ENCODE results near the gene SUSD1.
A peak's percentile ranks its signal among the peaks of the same experiment; 100 is the strongest.
"Not testable (repeated sequence)": the region's sequence is repeated elsewhere in the genome, so short reads cannot be mapped to it uniquely, and the experiment has no call there.

SUSD1 gene

DNA sequence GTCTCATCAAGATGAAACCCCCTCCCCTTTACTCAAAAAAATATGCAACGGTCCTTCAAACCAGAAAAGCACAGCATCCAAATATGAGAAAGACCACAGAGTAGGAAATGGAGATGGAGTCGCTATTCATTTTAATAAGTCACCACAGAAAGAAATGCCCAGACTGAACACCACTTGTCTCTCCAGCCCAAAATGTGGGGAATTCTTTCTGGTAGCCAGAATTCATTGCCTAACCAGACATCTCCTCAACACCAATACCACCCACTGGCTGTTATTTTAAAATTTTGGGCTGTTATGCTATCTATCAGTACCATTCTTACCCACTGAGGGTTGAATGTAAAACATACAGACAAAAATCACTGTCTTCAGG is 100.1 kb downstream of the SUSD1 start:
- H3K27ac ChIP-seq: peak overlapping the region in 20 of 21 experiments; percentile 0 to 93 (median 74)
- H3K4me3 ChIP-seq: no peak overlapping the region

DNA sequence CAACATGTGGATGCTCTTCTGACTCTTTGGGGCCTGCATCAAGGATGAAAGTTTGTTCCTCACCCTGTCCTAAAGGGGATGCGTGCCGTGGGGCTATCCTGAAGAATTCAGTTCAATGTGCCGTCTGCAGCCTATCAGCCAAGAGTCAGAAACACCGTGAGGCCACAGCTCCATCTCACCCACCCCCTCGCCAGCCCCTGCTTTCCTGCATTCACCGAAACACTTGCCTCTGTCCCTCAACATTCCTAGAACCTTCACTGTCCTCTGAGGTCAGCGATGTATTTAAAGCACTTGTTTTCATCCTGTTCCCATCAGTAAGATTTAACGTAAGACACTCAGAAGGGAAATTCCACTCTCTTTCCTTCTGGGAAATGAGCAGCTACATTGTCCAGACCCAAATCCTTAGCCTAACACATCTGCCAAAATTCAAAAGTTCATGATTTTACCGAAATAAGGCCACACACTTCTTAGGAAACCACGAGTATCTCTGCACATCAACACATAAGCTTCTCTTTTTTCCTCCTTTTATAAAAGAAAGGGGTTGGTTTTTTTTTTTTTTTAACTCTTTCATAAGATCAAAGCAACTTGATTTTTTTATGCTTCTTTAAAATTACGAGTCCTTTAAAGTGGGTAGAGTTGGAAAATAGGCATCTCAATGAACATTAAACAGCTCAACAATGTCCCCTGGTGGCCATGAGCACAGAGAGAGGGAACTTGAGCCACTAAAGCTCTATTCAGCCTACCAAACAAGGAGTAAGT is 100.7 kb downstream of the SUSD1 start:
- H3K4me3 ChIP-seq: no peak overlapping the region
- H3K27ac ChIP-seq: peak overlapping the region in 20 of 21 experiments; percentile 32 to 93 (median 76)

- peak overlapping the region in 20 of 21 experiments; percentile 32 to 93 (median 75) for H3K27ac ChIP-seq
- H3K4me3 ChIP-seq: not testable (repeated sequence)
These were observed 101.4 kb downstream of the SUSD1 start for GRCh38 chr9:112073639-112074173.

DNA sequence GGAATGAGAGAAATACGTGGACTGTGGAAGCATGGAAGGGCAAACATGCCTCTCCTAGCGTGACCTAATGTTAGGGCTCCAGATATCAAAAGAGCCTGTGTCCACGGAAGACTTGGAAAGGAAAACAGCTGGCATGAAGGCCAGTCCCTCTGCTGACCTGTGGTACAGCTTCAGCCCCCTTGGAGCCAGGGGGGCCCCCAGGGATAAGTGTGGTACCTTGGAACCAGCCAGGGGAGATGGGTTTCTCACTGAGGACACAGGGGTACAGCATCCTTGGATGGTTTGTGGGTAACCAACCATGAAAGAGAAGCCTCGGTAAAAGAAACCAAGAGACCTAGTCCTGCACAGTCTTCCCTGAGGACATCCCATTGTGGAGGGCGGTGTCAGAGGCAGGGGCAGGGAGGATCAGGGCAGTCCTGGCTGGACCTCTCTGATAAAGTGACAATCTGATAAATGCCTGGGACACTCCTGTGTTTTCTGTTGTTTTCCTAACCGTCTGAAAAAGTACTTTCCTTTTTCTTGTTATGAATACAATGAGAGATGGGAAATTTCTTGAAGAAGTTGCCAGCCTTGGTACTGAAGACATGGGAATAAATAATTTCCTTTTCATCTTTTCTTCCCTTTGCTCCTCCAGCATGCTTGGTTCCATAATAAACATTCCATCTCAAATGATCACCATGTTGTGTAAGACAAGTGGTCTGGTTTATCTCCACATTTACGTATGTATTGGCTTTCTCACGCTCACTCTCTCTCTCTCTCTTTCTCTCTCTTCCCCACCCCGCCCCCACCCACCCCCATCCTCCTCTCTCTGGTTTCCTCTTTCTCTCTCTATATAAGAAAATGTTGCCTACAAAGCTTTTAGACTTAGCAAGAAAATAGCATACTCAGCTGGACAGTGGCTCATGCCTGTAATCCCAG is 102.1 kb downstream of the SUSD1 start:
- peak overlapping the region in 17 of 21 experiments; percentile 41 to 93 (median 77) for H3K27ac ChIP-seq

DNA sequence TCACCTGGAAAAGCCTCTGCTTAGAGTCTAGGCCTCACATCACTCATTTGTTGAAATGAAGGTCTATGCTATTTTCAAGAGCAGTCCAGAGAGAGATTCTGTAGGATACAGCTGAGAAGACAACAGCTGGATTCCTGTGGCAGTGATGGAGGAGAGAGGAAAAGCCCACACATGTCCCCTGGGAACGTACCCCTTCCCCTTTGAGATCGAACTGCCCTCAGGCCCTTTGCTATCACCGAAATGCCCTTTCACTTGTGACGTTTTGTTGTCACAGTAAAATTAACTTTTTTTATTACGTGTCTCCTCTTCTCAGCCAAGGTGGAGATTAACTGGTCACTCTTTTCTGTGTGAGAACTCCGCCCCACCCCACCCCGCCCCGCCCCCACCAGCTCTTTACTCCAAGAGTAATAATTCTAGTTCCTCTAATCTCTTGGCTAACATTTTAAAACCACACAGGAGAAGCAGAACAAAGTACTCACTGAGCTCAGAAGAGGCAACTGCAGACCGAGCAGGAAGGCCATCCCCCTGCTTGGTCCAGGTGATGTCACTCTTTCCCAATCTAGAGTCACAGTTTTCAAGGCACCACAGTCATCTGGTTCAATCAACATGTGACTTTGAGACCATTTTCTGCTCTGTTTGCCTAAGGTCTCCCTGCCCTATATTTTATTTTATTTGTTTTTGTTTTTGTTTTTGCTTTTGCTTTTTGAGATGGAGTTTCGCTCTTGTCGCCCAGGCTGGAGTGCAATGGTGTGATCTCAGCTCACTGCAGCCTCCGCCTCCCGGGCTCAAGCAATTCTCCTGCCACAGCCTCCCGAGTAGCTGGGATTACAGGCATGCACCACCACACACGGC is 105.6 kb downstream of the SUSD1 start:
- no peak overlapping the region for H3K4me3 ChIP-seq
- peak overlapping the region in 9 of 21 experiments; percentile 12 to 67 (median 48) for H3K27ac ChIP-seq

More for the DNA sequence above, 102.1 kb downstream of the SUSD1 start:
- no peak overlapping the region for H3K4me3 ChIP-seq

DNA sequence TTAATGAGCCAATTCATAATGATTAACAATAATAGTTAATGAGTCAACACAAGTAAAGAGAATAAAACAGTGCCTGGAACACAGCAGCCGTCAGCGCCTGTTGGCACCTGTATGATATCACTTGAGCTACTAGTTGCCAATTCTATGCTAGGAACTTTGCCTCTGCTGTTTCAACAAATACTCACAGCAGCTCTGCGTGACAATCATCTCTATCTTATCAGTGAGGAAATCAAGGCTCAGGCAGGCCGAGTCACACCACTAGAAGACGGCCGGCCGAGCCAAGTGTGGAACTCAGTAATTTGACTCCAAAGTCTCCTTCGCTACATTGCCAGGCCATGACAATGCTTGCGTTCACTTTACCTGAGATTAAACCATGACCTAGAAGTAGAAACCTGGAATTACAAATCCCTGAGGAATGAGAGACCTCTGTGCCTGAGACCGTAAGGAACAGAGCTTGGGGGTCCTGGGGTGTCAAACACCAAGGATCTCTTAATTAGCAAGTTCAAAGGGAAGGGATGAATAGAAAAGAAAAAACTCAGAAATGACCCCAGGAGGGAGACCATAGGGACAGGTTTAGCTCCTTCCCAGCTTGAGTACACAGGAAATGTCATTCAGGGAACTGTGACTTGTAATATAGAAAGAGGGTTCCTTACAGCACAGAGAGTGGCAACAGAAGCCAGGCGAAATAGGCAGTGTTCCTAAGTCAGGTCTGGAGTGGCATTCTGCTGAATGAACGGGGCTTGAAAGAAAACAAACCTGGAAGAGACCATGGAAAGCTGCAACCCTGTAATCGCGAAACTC is 109.1 kb downstream of the SUSD1 start:
- Histone ChIP-seq H3K4me3 (no peak overlapping the region), H3K27ac (peak overlapping the region in 10 of 21 experiments; percentile 24 to 80 (median 53))

DNA sequence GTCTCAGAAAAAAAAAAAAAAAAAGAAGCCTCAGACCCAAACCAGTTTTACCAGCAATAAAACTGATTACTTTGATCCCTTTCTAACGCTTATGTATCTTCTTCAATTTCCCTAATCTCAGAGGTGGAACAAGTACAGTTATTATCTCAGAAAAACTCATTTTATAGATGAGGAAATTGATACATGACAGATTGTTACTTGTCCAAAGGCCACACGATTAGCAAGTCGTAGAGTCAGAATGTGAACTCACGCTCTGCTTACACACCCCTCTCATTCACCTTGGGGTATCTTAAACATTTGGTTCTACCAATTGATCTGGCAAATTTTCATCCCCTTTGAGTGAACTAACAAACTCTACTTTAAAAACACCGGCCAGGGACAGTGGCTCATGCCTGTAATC is 110.2 kb downstream of the SUSD1 start:
- Histone ChIP-seq H3K4me3 (no peak overlapping the region), H3K27ac (peak overlapping the region in 10 of 21 experiments; percentile 1 to 80 (median 52))

- Histone ChIP-seq H3K27ac (peak overlapping the region in 9 of 21 experiments; percentile 2 to 79 (median 38)), H3K4me3 (no peak overlapping the region)
These were observed 111.5 kb downstream of the SUSD1 start for GRCh38 chr9:112063586-112063985.

- no peak overlapping the region for H3K4me3 ChIP-seq
- H3K27ac ChIP-seq: peak overlapping the region in 11 of 21 experiments; percentile 2 to 88 (median 36)
These were observed 111.9 kb downstream of the SUSD1 start for GRCh38 chr9:112063151-112063550.

DNA sequence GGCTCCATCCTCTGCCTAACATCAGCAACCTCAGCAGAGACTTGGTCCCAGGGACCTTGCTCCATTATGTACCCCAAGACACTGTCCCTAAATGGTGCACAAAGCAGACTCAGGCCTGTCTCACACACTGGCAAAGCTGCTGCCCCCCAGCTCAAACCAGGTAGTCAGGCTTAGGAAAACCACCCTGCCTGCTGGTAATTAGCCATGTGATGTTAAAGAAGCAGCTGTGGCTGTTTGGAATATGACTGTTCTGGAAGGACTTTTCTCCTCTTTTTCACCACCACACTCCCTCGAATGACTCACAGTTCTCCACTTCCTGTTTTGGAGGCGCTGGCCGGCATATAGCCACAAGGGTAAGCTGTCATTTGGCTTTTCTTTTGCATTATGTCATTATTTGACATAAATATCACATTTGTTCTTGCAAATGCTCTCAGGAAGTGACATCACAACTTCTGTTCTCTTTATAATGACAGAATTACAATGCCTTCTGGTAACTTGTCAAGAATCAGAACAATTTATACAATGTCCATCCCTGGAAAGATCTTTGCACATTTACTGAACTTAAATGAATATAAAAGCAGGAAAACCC is 113.9 kb downstream of the SUSD1 start:
- Histone ChIP-seq H3K4me3 (no peak overlapping the region), H3K27ac (peak overlapping the region; percentile 25 to 88 (median 70))

- Histone ChIP-seq H3K27ac (peak overlapping the region in 19 of 21 experiments; percentile 13 to 88 (median 70)), H3K4me3 (no peak overlapping the region)
These were observed 115.2 kb downstream of the SUSD1 start for GRCh38 chr9:112059966-112060320.

DNA sequence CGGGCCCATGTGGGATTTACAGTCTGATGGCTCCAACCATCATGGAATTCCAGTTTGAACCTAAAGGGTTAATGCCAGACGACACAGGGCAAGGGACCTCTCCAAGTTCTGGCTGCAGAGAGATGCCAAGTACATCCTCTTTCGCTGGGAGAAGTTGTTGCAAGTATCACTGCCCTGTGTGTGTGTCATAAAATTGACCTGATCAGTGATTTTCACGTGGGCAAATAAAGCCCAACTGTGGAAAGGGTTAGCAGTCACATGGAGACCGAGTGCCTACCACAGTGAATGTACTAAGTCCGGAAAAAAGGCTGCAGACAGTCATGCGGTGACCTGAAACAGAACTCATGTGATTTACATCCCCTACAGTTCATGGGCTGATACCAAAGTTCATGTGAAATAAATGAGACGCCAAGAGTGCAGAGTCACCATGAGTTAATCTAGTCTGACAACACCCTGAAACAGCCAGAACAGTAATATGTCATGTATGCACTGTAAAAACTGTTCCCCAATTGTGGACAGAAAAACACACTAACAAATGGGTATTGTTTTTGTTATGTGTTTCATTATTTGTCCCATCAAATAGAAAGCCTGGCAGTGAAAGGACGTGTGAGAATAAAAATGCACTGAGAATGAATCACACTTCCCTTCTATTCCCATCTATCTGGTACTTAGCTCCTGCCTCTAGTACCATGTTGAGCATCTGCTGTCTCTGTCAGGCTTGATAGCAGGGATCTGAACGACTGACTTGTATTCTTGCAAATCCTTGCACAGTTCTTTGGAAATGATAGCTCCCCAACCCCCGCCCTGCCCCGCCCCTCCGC is 115.7 kb downstream of the SUSD1 start:
- no peak overlapping the region for H3K4me3 ChIP-seq
- H3K27ac ChIP-seq: peak overlapping the region in 18 of 21 experiments; percentile 11 to 88 (median 72)

GRCh38 chr9:112056996-112057395 is 118.1 kb downstream of the SUSD1 start:
- Histone ChIP-seq H3K27ac (peak overlapping the region in 1 of 21 experiments; percentile 12), H3K4me3 (no peak overlapping the region)

DNA sequence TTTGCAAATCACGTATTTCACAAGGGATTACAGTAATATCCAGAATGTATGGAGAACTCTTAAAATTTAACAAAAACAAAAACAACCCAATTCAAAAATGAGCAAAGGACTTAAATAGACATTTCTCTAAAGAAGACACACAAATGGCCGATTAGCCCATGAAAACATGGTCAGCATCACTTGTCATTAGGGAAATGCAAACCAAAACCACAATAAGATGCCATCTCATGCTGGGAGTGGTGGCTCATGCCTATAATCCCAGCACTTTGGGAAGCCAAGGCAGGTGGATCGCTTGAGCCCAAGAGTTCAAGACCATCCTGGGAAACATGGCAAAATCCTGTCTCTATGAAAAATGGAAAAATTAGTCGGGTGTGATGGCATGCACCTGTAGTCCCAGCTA is 120.2 kb downstream of the SUSD1 start:
- H3K27ac ChIP-seq: no peak overlapping the region
- no peak overlapping the region for H3K4me3 ChIP-seq

- peak overlapping the region in 8 of 21 experiments; percentile 6 to 77 (median 38) for H3K27ac ChIP-seq
These were observed 123.3 kb downstream of the SUSD1 start for GRCh38 chr9:112051812-112052211.

DNA sequence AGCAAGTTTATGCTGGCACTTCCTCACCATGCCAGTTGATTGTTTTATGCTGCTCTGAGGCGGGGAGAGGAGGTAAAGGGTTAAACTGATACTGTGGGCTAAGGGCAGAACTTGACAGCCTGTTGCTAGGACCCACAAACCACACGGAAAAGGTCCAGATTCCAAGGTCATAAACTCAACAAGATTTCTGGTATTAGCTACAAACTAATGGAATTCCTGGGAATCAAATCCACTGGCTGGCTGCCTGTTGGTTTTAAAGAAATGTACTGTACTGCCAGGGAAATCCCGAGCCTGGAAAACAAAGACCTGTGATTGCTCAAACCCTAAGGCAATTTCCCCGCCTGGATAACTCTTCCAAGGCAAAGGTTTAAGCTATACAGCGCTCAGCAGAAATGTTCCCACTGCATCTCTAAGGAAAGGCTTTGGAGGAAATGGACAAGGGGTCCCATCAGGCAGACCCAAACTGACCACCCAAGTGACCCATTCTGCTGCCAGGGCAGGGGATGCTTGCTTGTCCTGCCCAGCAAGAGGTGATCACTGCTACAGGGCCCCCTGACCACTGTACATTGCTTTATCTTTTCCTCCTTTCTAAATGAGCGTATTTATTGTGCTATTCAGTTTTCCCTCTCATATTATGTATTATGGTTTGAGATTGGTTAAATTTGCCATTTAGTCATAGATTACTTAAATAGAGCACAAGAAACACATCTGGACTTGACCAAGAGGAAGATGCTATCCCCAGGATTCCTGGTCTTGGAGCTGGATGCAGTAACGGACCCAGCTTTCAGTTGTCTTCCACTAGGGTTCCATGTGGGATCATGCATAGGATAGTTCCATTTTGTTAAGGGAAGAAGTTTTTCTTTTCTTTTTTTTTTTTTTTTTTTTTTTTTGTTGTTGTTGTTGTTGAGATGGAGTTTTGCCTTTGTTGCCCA is 124.3 kb downstream of the SUSD1 start:
- Histone ChIP-seq H3K4me3 (no peak overlapping the region), H3K27ac (peak overlapping the region in 18 of 21 experiments; percentile 23 to 78 (median 53))

More at GRCh38 chr9:112051812-112052211, 123.3 kb downstream of the SUSD1 start:
- H3K4me3 ChIP-seq: no peak overlapping the region
